ENCODE data around the gene PSMB2.

Gene PSMB2

GRCh38 chr1:35572296-35572695 lies 69.0 kb downstream of the PSMB2 start:
- H3K4me3 ChIP-seq (ENCODE audit: low read depth, low read length) = no peak overlapping the region
- H3K36me3 ChIP-seq (ENCODE audit: insufficient read depth, low read length) = no peaks in the 10 kb centered on the region
- peaks cover 15% of the 10 kb centered on the region for H3K4me1 ChIP-seq (ENCODE audit: control insufficient read depth, insufficient read depth, low read length, unreplicated experiment)
- H3K27me3 ChIP-seq (ENCODE audit: insufficient read depth, low read length) = peaks cover 42% of the 10 kb centered on the region
- no peaks in the 10 kb centered on the region for H3K79me2 ChIP-seq (ENCODE audit: control insufficient read depth, insufficient read depth, low read length, unreplicated experiment)
- H2AFZ ChIP-seq (ENCODE audit: low read length, unreplicated experiment) = no peak overlapping the region
- H3K27ac ChIP-seq (ENCODE audit: low read depth, low read length) = no peak overlapping the region

- Histone ChIP-seq H2AFZ (ENCODE audit: low read length, unreplicated experiment) (no peak overlapping the region), H3K36me3 (ENCODE audit: insufficient read depth, low read length) (no peaks in the 10 kb centered on the region), H3K4me1 (ENCODE audit: control insufficient read depth, insufficient read depth, low read length, unreplicated experiment) (peaks cover 13% of the 10 kb centered on the region), H3K27ac (ENCODE audit: low read depth, low read length) (no peak overlapping the region), H3K79me2 (ENCODE audit: control insufficient read depth, insufficient read depth, low read length, unreplicated experiment) (no peaks in the 10 kb centered on the region), H3K4me3 (ENCODE audit: low read depth, low read length) (no peak overlapping the region), H3K27me3 (ENCODE audit: insufficient read depth, low read length) (peaks cover 34% of the 10 kb centered on the region)
These were observed 70.1 kb downstream of the PSMB2 start for GRCh38 chr1:35571263-35571662.

GRCh38 chr1:35570589-35571137 lies 70.7 kb downstream of the PSMB2 start:
- Histone ChIP-seq H3K36me3 (ENCODE audit: insufficient read depth, low read length) (no peaks in the 10 kb centered on the region), H3K79me2 (ENCODE audit: control insufficient read depth, insufficient read depth, low read length, unreplicated experiment) (no peaks in the 10 kb centered on the region), H3K27ac (ENCODE audit: low read depth, low read length) (no peak overlapping the region), H3K4me1 (ENCODE audit: control insufficient read depth, insufficient read depth, low read length, unreplicated experiment) (peaks cover 8% of the 10 kb centered on the region), H3K27me3 (ENCODE audit: insufficient read depth, low read length) (peaks cover 33% of the 10 kb centered on the region), H2AFZ (ENCODE audit: low read length, unreplicated experiment) (no peak overlapping the region), H3K4me3 (ENCODE audit: low read depth, low read length) (no peak overlapping the region)

- H3K27ac ChIP-seq (ENCODE audit: low read depth, low read length) = no peak overlapping the region
- no peak overlapping the region for H2AFZ ChIP-seq (ENCODE audit: low read length, unreplicated experiment)
- peaks cover 8% of the 10 kb centered on the region for H3K4me1 ChIP-seq (ENCODE audit: control insufficient read depth, insufficient read depth, low read length, unreplicated experiment)
- H3K36me3 ChIP-seq (ENCODE audit: insufficient read depth, low read length) = no peaks in the 10 kb centered on the region
- H3K27me3 ChIP-seq (ENCODE audit: insufficient read depth, low read length) = peaks cover 31% of the 10 kb centered on the region
- H3K4me3 ChIP-seq (ENCODE audit: low read depth, low read length) = no peak overlapping the region
- H3K79me2 ChIP-seq (ENCODE audit: control insufficient read depth, insufficient read depth, low read length, unreplicated experiment) = no peaks in the 10 kb centered on the region
These were observed 71.4 kb downstream of the PSMB2 start for GRCh38 chr1:35569936-35570335.

GRCh38 chr1:35568975-35569395 lies 72.3 kb downstream of the PSMB2 start:
- H3K79me2 ChIP-seq (ENCODE audit: control insufficient read depth, insufficient read depth, low read length, unreplicated experiment) = no peaks in the 10 kb centered on the region
- H3K27ac ChIP-seq (ENCODE audit: low read depth, low read length) = no peak overlapping the region
- peaks cover 8% of the 10 kb centered on the region for H3K4me1 ChIP-seq (ENCODE audit: control insufficient read depth, insufficient read depth, low read length, unreplicated experiment)
- peaks cover 23% of the 10 kb centered on the region for H3K27me3 ChIP-seq (ENCODE audit: insufficient read depth, low read length)
- H2AFZ ChIP-seq (ENCODE audit: low read length, unreplicated experiment) = no peak overlapping the region
- H3K36me3 ChIP-seq (ENCODE audit: insufficient read depth, low read length) = no peaks in the 10 kb centered on the region; the same call in 1 of the 2 replicates
- H3K4me3 ChIP-seq (ENCODE audit: low read depth, low read length) = no peak overlapping the region

GRCh38 chr1:35567947-35568558 lies 73.3 kb downstream of the PSMB2 start:
- peaks cover 8% of the 10 kb centered on the region for H3K4me1 ChIP-seq (ENCODE audit: control insufficient read depth, insufficient read depth, low read length, unreplicated experiment)
- peaks cover 14% of the 10 kb centered on the region for H3K27me3 ChIP-seq (ENCODE audit: insufficient read depth, low read length)
- H3K36me3 ChIP-seq (ENCODE audit: insufficient read depth, low read length) = no peaks in the 10 kb centered on the region; the same call in 1 of the 2 replicates
- H3K79me2 ChIP-seq (ENCODE audit: control insufficient read depth, insufficient read depth, low read length, unreplicated experiment) = no peaks in the 10 kb centered on the region
- no peak overlapping the region for H2AFZ ChIP-seq (ENCODE audit: low read length, unreplicated experiment)
- H3K27ac ChIP-seq (ENCODE audit: low read depth, low read length) = no peak overlapping the region
- H3K4me3 ChIP-seq (ENCODE audit: low read depth, low read length) = no peak overlapping the region

GRCh38 chr1:35565742-35566133 lies 75.6 kb downstream of the PSMB2 start:
- H3K79me2 ChIP-seq (ENCODE audit: control insufficient read depth, insufficient read depth, low read length, unreplicated experiment) = no peaks in the 10 kb centered on the region
- no peak overlapping the region for H3K27ac ChIP-seq (ENCODE audit: low read depth, low read length)
- peaks cover 11% of the 10 kb centered on the region for H3K4me1 ChIP-seq (ENCODE audit: control insufficient read depth, insufficient read depth, low read length, unreplicated experiment)

GRCh38 chr1:35564884-35565741 lies 76.2 kb downstream of the PSMB2 start:
- Histone ChIP-seq H3K36me3 (ENCODE audit: insufficient read depth, low read length) (no peaks in the 10 kb centered on the region; the same call in 1 of the 2 replicates), H3K27ac (ENCODE audit: low read depth, low read length) (no peak overlapping the region), H3K4me3 (ENCODE audit: low read depth, low read length) (no peak overlapping the region), H3K79me2 (ENCODE audit: control insufficient read depth, insufficient read depth, low read length, unreplicated experiment) (peaks cover 6% of the 10 kb centered on the region), H2AFZ (ENCODE audit: low read length, unreplicated experiment) (no peak overlapping the region), H3K4me1 (ENCODE audit: control insufficient read depth, insufficient read depth, low read length, unreplicated experiment) (peaks cover 8% of the 10 kb centered on the region), H3K27me3 (ENCODE audit: insufficient read depth, low read length) (no peaks in the 10 kb centered on the region)

More at GRCh38 chr1:35565742-35566133, 75.6 kb downstream of the PSMB2 start:
- Histone ChIP-seq H2AFZ (ENCODE audit: low read length, unreplicated experiment) (no peak overlapping the region), H3K4me3 (ENCODE audit: low read depth, low read length) (no peak overlapping the region), H3K27me3 (ENCODE audit: insufficient read depth, low read length) (no peaks in the 10 kb centered on the region), H3K36me3 (ENCODE audit: insufficient read depth, low read length) (no peaks in the 10 kb centered on the region; the same call in 1 of the 2 replicates)

- Histone ChIP-seq H3K27ac (ENCODE audit: low read depth, low read length) (no peak overlapping the region), H3K4me1 (ENCODE audit: control insufficient read depth, insufficient read depth, low read length, unreplicated experiment) (peaks cover 6% of the 10 kb centered on the region), H3K79me2 (ENCODE audit: control insufficient read depth, insufficient read depth, low read length, unreplicated experiment) (peaks cover 8% of the 10 kb centered on the region), H3K4me3 (ENCODE audit: low read depth, low read length) (no peak overlapping the region), H2AFZ (ENCODE audit: low read length, unreplicated experiment) (no peak overlapping the region), H3K36me3 (ENCODE audit: insufficient read depth, low read length) (no peaks in the 10 kb centered on the region; the same call in 1 of the 2 replicates), H3K27me3 (ENCODE audit: insufficient read depth, low read length) (no peaks in the 10 kb centered on the region)
These were observed 77.1 kb downstream of the PSMB2 start for GRCh38 chr1:35564037-35564883.

- no peaks in the 10 kb centered on the region; the same call in 1 of the 2 replicates for H3K36me3 ChIP-seq (ENCODE audit: insufficient read depth, low read length)
- H3K4me1 ChIP-seq (ENCODE audit: control insufficient read depth, insufficient read depth, low read length, unreplicated experiment) = peaks cover 10% of the 10 kb centered on the region
- no peak overlapping the region for H3K27ac ChIP-seq (ENCODE audit: low read depth, low read length)
- H2AFZ ChIP-seq (ENCODE audit: low read length, unreplicated experiment) = no peak overlapping the region
- H3K79me2 ChIP-seq (ENCODE audit: control insufficient read depth, insufficient read depth, low read length, unreplicated experiment) = peaks cover 9% of the 10 kb centered on the region
- H3K4me3 ChIP-seq (ENCODE audit: low read depth, low read length) = no peak overlapping the region
- no peaks in the 10 kb centered on the region for H3K27me3 ChIP-seq (ENCODE audit: insufficient read depth, low read length)
These were observed 78.2 kb downstream of the PSMB2 start for GRCh38 chr1:35563166-35563565.
